Naive B cell (primary cell): ENCODE results near the gene ETF1. TPM values are rescaled to one million over a fixed set of nuclear protein-coding genes. Genes with fewer than 3 reads are reported as not detected.

Experiments used
- ATAC-seq, 2 donors: fragments of 150-1000 bp; cut with Tn5 transposase; 2 replicates each; pipeline ENCODE4 v1.10.0; 2021; ENCODE audit warnings: low read depth in 2 of 2, mild to moderate bottlenecking in 2 of 2, moderate library complexity in 2 of 2
- DNase-seq: peaks from one replicate; pipeline ENCODE4 v3.0.0; 2022
- H3K27ac Mint-ChIP-seq, 6 donors: one replicate each; pipeline ENCODE4 v1.8.0; 2020 to 2022; ENCODE audit warnings: mild to moderate bottlenecking in 6 of 6, mixed read lengths in 6 of 6, moderate library complexity in 5 of 6, inconsistent platforms in 2 of 6
- H3K27me3 Mint-ChIP-seq, 3 donors: one replicate each; pipeline ENCODE4 v1.8.0; 2021 to 2022; ENCODE audit warnings: mixed read lengths in 3 of 3, mild to moderate bottlenecking in 1 of 3
- H3K36me3 Mint-ChIP-seq, 2 donors: one replicate each; pipeline ENCODE4 v1.8.0; 2020 to 2022; ENCODE audit warnings: mixed read lengths in 2 of 2, inconsistent platforms in 1 of 2, mild to moderate bottlenecking in 1 of 2
- H3K4me1 Mint-ChIP-seq, 3 donors: one replicate each; pipeline ENCODE4 v1.8.0; 2020 to 2022; ENCODE audit warnings: mixed read lengths in 3 of 3, inconsistent platforms in 1 of 3, mild to moderate bottlenecking in 1 of 3, moderate library complexity in 1 of 3
- H3K4me3 Mint-ChIP-seq, 8 donors: one replicate each; pipeline ENCODE4 v1.8.0; 2020 to 2022; ENCODE audit warnings: mild to moderate bottlenecking in 8 of 8, mixed read lengths in 8 of 8, moderate library complexity in 8 of 8, inconsistent platforms in 2 of 8
- H3K9me3 Mint-ChIP-seq, 7 donors: one replicate each; pipeline ENCODE4 v1.8.0; 2020 to 2022; ENCODE audit warnings: mixed read lengths in 7 of 7, mild to moderate bottlenecking in 5 of 7, inconsistent platforms in 2 of 7, moderate library complexity in 1 of 7
- polyA plus RNA-seq, 6 donors: library from polyadenylated mRNA; unstranded; fragments of 300-500 nt; fragmentation: Illumina TruSeq; gene quantifications; one replicate each; pipeline ENCODE4 v1.2.3, GENCODE V29; 2021; ENCODE audit warnings: low read depth in 6 of 6

Gene ETF1
- polyA plus RNA-seq, 6 donors from 2014 or later: 18.4 to 35.0 (median 30.7) TPM

GRCh38 chr5:138457531-138458275 is 85.3 kb downstream of the ETF1 start:
- no peaks in the 10 kb centered on the region for H3K27me3 Mint-ChIP-seq
- peak overlapping the region in 1 of 8 donors; percentile 46 for H3K4me3 Mint-ChIP-seq
- H3K36me3 Mint-ChIP-seq: no peaks in the 10 kb centered on the region
- H3K4me1 Mint-ChIP-seq: peaks cover 27 to 37% (median 35%) of the 10 kb centered on the region in 3 donors
- ATAC-seq: no peak
- no peak for DNase-seq
- no peaks in the 10 kb centered on the region for H3K9me3 Mint-ChIP-seq
- H3K27ac Mint-ChIP-seq: peak overlapping the region in 4 of 6 donors; percentile 62 to 87 (median 71)

Other genes starting within 250 kb of the ETF1 start
- gene CDC25C, start 211.4 kb downstream of the ETF1 start, polyA plus RNA-seq: under 1 TPM in 1 of 6 donors, not detected in 5; 0.48 TPM
- 10 to 100 TPM; 24.2 to 37.9 (median 30.7) TPM for gene FAM53C, start 205.0 kb downstream of the ETF1 start, polyA plus RNA-seq
- gene KDM3B, start 190.6 kb downstream of the ETF1 start, polyA plus RNA-seq: 10 to 100 TPM in 5 of 6 donors, 1 to 10 TPM in 1; 3.9 to 29.2 (median 18.3) TPM
- gene REEP2, start 104.2 kb downstream of the ETF1 start, polyA plus RNA-seq: not detected
- 100 to 1,000 TPM in 2 of 6 donors, 10 to 100 TPM in 3, 1 to 10 TPM in 1; 7.0 to 125 (median 41.8) TPM for gene EGR1, start 77.8 kb downstream of the ETF1 start, polyA plus RNA-seq
- 100 to 1,000 TPM; 102 to 128 (median 109) TPM for gene HSPA9, start 32.2 kb upstream of the ETF1 start, polyA plus RNA-seq
- gene CTNNA1, start 210.2 kb upstream of the ETF1 start, polyA plus RNA-seq: 10 to 100 TPM; 18.8 to 25.8 (median 23.7) TPM